Measurements from ENCODE around the gene PPFIA3.

- TF ChIP-seq TAF1 (IDR thresholded peaks at IDR 0.05; ENCODE audit: low read depth), result no peak
- TF ChIP-seq NFIC (IDR thresholded peaks at IDR 0.05), result no peak
- no peak for TF ChIP-seq USF1 (IDR thresholded peaks at IDR 0.05)
- no peak for TF ChIP-seq EP300 (IDR thresholded peaks at IDR 0.05; ENCODE audit: borderline replicate concordance)
- no peak for TF ChIP-seq RAD21 (IDR thresholded peaks at IDR 0.05; ENCODE audit: low read depth)
- TF ChIP-seq CEBPB (IDR thresholded peaks at IDR 0.05), result no peak
- TF ChIP-seq TEAD4 (IDR thresholded peaks at IDR 0.05), result no peak
- TF ChIP-seq FOXM1 (IDR thresholded peaks at IDR 0.05; ENCODE audit: borderline replicate concordance, low read depth), result no peak
- TF ChIP-seq TCF12 (IDR thresholded peaks at IDR 0.05; ENCODE audit: low read depth), result no peak
Measured at GRCh38 chr19:49168421-49168820, 49.1 kb downstream of the PPFIA3 start.
